ENCODE measurements around the gene PSMD13.

GRCh38 chr11:208917-209260, 27.9 kb upstream of the PSMD13 start:
- TF ChIP-seq CTCF (IDR thresholded peaks at IDR 0.05) (no peak), POLR2A (IDR thresholded peaks at IDR 0.05) (no peak)
